H1 (cell line): ENCODE results near the gene LGALS9. TPM values are rescaled to one million over a fixed set of nuclear protein-coding genes. Genes with fewer than 3 reads are reported as not detected.

Experiments
- CTCF ChIA-PET: fragments of 300-600 bp; sonication (Branson Sonifier 250); formaldehyde crosslinking; loops from one replicate; lab custom pipeline; 2021; ENCODE audit not compliant: partially characterized antibody; lab: Charles Lee
- POLR2A ChIA-PET: fragments of 300-600 bp; sonication (Branson Sonifier 250); formaldehyde crosslinking; loops from one replicate; lab custom pipeline; 2021; ENCODE audit warnings: inconsistent platforms; ENCODE audit not compliant: partially characterized antibody; lab: Charles Lee
- DNase-seq, 2 experiments: peaks; one replicate each; pipeline versions ENCODE4 v3.0.0 to v3.0.0-alpha.2; 2010 to 2022; ENCODE audit warnings: low spot score in 2 of 2, low read depth in 1 of 2, mixed read lengths in 1 of 2
- FAIRE-seq: peaks from 2 replicates; lab custom pipeline; 2011; peaks lifted over from hg19 to GRCh38; lab: Jason Lieb, UNC
- H2AFZ ChIP-seq: 2 replicates; pipeline ENCODE4 v1.8.1; 2012; ENCODE audit warnings: low read length, inconsistent platforms
- H2AK5ac ChIP-seq: 2 replicates; pipeline ENCODE4 v1.6.1; 2013; ENCODE audit warnings: low read depth, low read length
- H2BK120ac ChIP-seq: replicated peaks from 2 replicates; pipeline ENCODE3; 2013; ENCODE audit warnings: low read depth, low read length, inconsistent platforms
- H2BK12ac ChIP-seq: 2 replicates; pipeline ENCODE4 v1.6.1; 2013; ENCODE audit warnings: low read depth, low read length
- H2BK15ac ChIP-seq: 2 replicates; pipeline ENCODE4 v1.6.1; 2013; ENCODE audit warnings: low read length
- H2BK20ac ChIP-seq: 2 replicates; pipeline ENCODE4 v1.6.1; 2013; ENCODE audit warnings: low read length
- H2BK5ac ChIP-seq: 2 replicates; pipeline ENCODE4 v1.6.1; 2013; ENCODE audit warnings: low read depth, low read length
- H3K14ac ChIP-seq: 2 replicates; pipeline ENCODE4 v1.6.1; 2013; ENCODE audit warnings: inconsistent platforms; ENCODE audit not compliant: insufficient read length
- H3K18ac ChIP-seq: 2 replicates; pipeline ENCODE4 v1.6.1; 2013; ENCODE audit warnings: low read length; ENCODE audit errors: extremely low read depth
- H3K23ac ChIP-seq: 2 replicates; pipeline ENCODE4 v1.6.1; 2013; ENCODE audit warnings: inconsistent platforms; ENCODE audit not compliant: insufficient read length
- H3K23me2 ChIP-seq: 2 replicates; pipeline ENCODE4 v1.6.1; 2013; ENCODE audit warnings: low read depth, low read length
- H3K27ac ChIP-seq: 2 replicates; pipeline ENCODE4 v1.6.1; 2011; ENCODE audit warnings: low read depth, low read length, inconsistent platforms
- H3K27me3 ChIP-seq, 4 experiments: replicated peaks in 1 of 4; 1 replicate in 1 of 4; 2 replicates in 3 of 4; pipeline versions ENCODE4 v1.6.1 to v1.8.1; 2011 to 2013; ENCODE audit warnings: low read length in 3 of 4, mild to moderate bottlenecking in 3 of 4, inconsistent platforms in 2 of 4, mixed read lengths in 2 of 4, moderate library complexity in 1 of 4; ENCODE audit not compliant: control insufficient read depth in 3 of 4, insufficient read depth in 3 of 4; ENCODE audit errors: extremely low read depth in 1 of 4
- H3K36me3 ChIP-seq, 4 experiments: 2 replicates each; pipeline versions ENCODE4 v1.6.1 to v1.8.1; 2011 to 2013; ENCODE audit warnings: mild to moderate bottlenecking in 4 of 4, low read length in 3 of 4, moderate library complexity in 2 of 4, control low read depth in 1 of 4, inconsistent platforms in 1 of 4; ENCODE audit not compliant: insufficient read depth in 4 of 4, control insufficient read depth in 2 of 4
- H3K4ac ChIP-seq: replicated peaks from 2 replicates; pipeline ENCODE3; 2013; ENCODE audit warnings: low read length, low read depth, mixed read lengths, inconsistent platforms; ENCODE audit not compliant: insufficient read length
- H3K4me1 ChIP-seq, 4 experiments: replicated peaks in 1 of 4; 1 replicate in 1 of 4; 2 replicates in 3 of 4; pipeline versions ENCODE4 v1.6.1 to v1.8.1; 2011 to 2013; ENCODE audit warnings: low read length in 3 of 4, inconsistent platforms in 2 of 4, mixed read lengths in 1 of 4; ENCODE audit not compliant: insufficient read depth in 4 of 4, control insufficient read depth in 3 of 4
- H3K4me2 ChIP-seq, 2 experiments: 2 replicates each; pipeline versions ENCODE4 v1.6.1 to v1.8.1; 2011 to 2013; ENCODE audit warnings: low read depth in 2 of 2, low read length in 2 of 2, control low read depth in 1 of 2, inconsistent platforms in 1 of 2, mild to moderate bottlenecking in 1 of 2; ENCODE audit not compliant: insufficient read depth in 1 of 2
- H3K4me3 ChIP-seq, 4 experiments: fragments of 200-600, 300-600 bp in 1 of 4; sonication (generic), shearing (Covaris generic), sonication (Bioruptor Twin) in 1 of 4; 2 replicates each; pipeline versions ENCODE4 v1.5.1 to v1.8.1; 2011 to 2016; ENCODE audit warnings: low read length in 4 of 4, low read depth in 3 of 4, control low read depth in 2 of 4, inconsistent platforms in 2 of 4, mild to moderate bottlenecking in 2 of 4, mixed read lengths in 1 of 4, moderate library complexity in 1 of 4; ENCODE audit not compliant: insufficient read depth in 2 of 4; ENCODE audit errors: extremely low read depth in 1 of 4
- H3K56ac ChIP-seq: replicated peaks from 2 replicates; pipeline ENCODE3; 2013; ENCODE audit warnings: low read depth, mild to moderate bottlenecking, mixed read lengths, low read length, inconsistent platforms; ENCODE audit not compliant: insufficient read length
- H3K79me1 ChIP-seq: 2 replicates; pipeline ENCODE4 v1.6.1; 2013; ENCODE audit warnings: low read depth, low read length, control low read depth
- H3K79me2 ChIP-seq, 2 experiments: 2 replicates each; pipeline versions ENCODE4 v1.6.1 to v1.8.1; 2012 to 2013; ENCODE audit warnings: low read length in 2 of 2, mild to moderate bottlenecking in 2 of 2, inconsistent platforms in 1 of 2; ENCODE audit not compliant: insufficient read depth in 2 of 2, control insufficient read depth in 1 of 2
- H3K9ac ChIP-seq, 4 experiments: replicated peaks in 1 of 4; 1 replicate in 1 of 4; 2 replicates in 3 of 4; pipeline versions ENCODE4 v1.6.1 to v1.8.1; 2011 to 2013; ENCODE audit warnings: low read depth in 3 of 4, low read length in 3 of 4, control low read depth in 2 of 4, mild to moderate bottlenecking in 2 of 4, moderate library complexity in 2 of 4, inconsistent platforms in 1 of 4; ENCODE audit errors: extremely low read depth in 1 of 4
- H3K9me3 ChIP-seq, 2 experiments: 2 replicates each; pipeline versions ENCODE4 v1.6.1 to v1.8.1; 2012 to 2013; ENCODE audit warnings: mild to moderate bottlenecking in 2 of 2, moderate library complexity in 2 of 2, control low read depth in 1 of 2, inconsistent platforms in 1 of 2, low read depth in 1 of 2, low read length in 1 of 2, mixed read lengths in 1 of 2; ENCODE audit not compliant: insufficient read depth in 2 of 2
- H4K20me1 ChIP-seq, 2 experiments: replicated peaks in 1 of 2; 2 replicates each; pipeline versions ENCODE3 to v1.8.1; 2011 to 2013; ENCODE audit warnings: inconsistent platforms in 2 of 2, low read length in 2 of 2, mild to moderate bottlenecking in 1 of 2; ENCODE audit not compliant: insufficient read depth in 2 of 2, control insufficient read depth in 1 of 2
- H4K5ac ChIP-seq: 2 replicates; pipeline ENCODE4 v1.6.1; 2013; ENCODE audit warnings: low read length, low read depth, mixed read lengths, inconsistent platforms; ENCODE audit not compliant: insufficient read length
- H4K8ac ChIP-seq: 2 replicates; pipeline ENCODE4 v1.8.0; 2013; ENCODE audit warnings: mild to moderate bottlenecking, moderate library complexity, low read length, inconsistent platforms; ENCODE audit not compliant: insufficient read depth; ENCODE audit errors: extremely low read depth
- H4K91ac ChIP-seq: replicated peaks from 2 replicates; pipeline ENCODE3; 2013; ENCODE audit warnings: low read length, mixed read lengths, inconsistent platforms; ENCODE audit not compliant: insufficient read length
- SP2 ChIP-seq: IDR thresholded peaks from 2 replicates; pipeline ENCODE4 v1.6.1; 2012; ENCODE audit warnings: mild to moderate bottlenecking, low read length, inconsistent platforms
- WGBS, 2 experiments: shearing (Covaris generic) in 1 of 2; methylation state at CpG; one replicate each; pipeline versions ENCODE4 v1.1.6 to v1.1.7; 2013 to 2015; ENCODE audit warnings: low lambda C conversion rate in 2 of 2, mixed read lengths in 2 of 2, inconsistent platforms in 1 of 2, low coverage in 1 of 2, missing lambda C conversion rate in 1 of 2; ENCODE audit not compliant: insufficient replicate concordance in 2 of 2, insufficient coverage in 1 of 2, insufficient read length in 1 of 2; ENCODE audit errors: extremely low coverage in 1 of 2, missing lambda C conversion rate in 1 of 2; 5-methylcytosine and 5-hydroxymethylcytosine counted together
- polyA plus RNA-seq, 7 experiments: library from polyadenylated mRNA; depleted of rRNA in 3 of 7; stranded (reverse) in 5 of 7; unstranded in 2 of 7; fragments of >200 nt in 5 of 7; fragments of 200-250 nt in 2 of 7; gene quantifications; 1 replicate in 5 of 7; 2 replicates in 1 of 7; 4 replicates in 1 of 7; pipeline versions ENCODE4 v1.2.1 to v1.2.3, GENCODE V29; 2011 to 2013; ENCODE audit warnings: missing spikeins in 2 of 7, mixed read lengths in 2 of 7
- total RNA-seq: library from RNA; stranded (reverse); fragmentation: NEBNext Ultra II Directional; extraction: Animal tissue kit (Norgen Biotek cat#: 25700); gene quantifications from 2 replicates; pipeline ENCODE4 v1.2.1, GENCODE V29; 2021

Gene LGALS9
- total and polyA plus RNA-seq, 2 of the 8 experiments (the other 6 are each of a cell fraction or from before 2014, with no cell fraction given): 0.95 to 1.7 TPM

DNA sequence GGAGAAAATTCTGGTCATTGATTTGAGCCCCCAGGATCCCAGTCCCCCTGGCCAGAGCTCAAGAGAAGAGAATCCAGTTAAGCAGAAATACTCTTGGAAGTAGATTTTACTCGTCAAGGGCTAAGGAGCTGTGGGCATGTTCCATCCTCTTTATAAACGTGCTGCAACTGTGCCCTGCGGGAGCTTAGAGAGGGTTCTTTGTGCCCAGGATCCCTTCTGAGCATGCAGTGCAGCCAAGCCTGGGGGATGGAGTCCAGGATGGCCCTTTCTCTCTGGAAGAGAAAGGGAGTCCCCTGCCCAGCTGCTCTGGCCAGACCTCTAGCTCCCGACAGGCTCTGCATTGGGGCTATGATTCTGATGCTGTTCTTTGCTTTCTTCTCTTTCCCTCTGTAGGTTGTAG is 9.5 kb upstream of the LGALS9 start:
- no peak overlapping the region for H2BK20ac ChIP-seq
- peaks cover 0 to 2% of the 10 kb centered on the region in 2 experiments for H4K20me1 ChIP-seq
- no peak overlapping the region for H2BK15ac ChIP-seq
- H3K14ac ChIP-seq: no peak overlapping the region
- H4K5ac ChIP-seq: no peak overlapping the region
- no peak overlapping the region for H3K23ac ChIP-seq
- WGBS, 2 experiments: 92% methylated on average over 4 of the region's 4 CpGs; no CpG with 5 or more reads in 1 of the 2 experiments
- H3K4me3 ChIP-seq: no peak overlapping the region
- ChIA-PET POLR2A (no interaction called here), CTCF (interaction anchor here (0.8 to 7.0 kb wide), 8 partner anchors 9 to 166 kb away, joined by 3 to 52 read pairs (median 4); partner anchors contain the start of gene KSR1)
- H3K9me3 ChIP-seq: no peaks in the 10 kb centered on the region
- no peak overlapping the region for H2AFZ ChIP-seq
- H3K4ac ChIP-seq: no peak overlapping the region
- no peak overlapping the region for H2BK12ac ChIP-seq
- no peak overlapping the region for H4K91ac ChIP-seq
- no peak overlapping the region for H2AK5ac ChIP-seq
- H3K27me3 ChIP-seq: no peaks in the 10 kb centered on the region
- H2BK5ac ChIP-seq: no peak overlapping the region
- FAIRE-seq (no peak), DNase-seq (no peak)
- H3K4me1 ChIP-seq: no peaks in the 10 kb centered on the region
- no peak overlapping the region for H3K27ac ChIP-seq
- H3K79me2 ChIP-seq: no peaks in the 10 kb centered on the region
- no peak overlapping the region for H3K56ac ChIP-seq
- H3K79me1 ChIP-seq: no peaks in the 10 kb centered on the region
- no peak overlapping the region for H3K4me2 ChIP-seq
- H3K18ac ChIP-seq: no peak overlapping the region
- no peak overlapping the region for H3K9ac ChIP-seq
- peaks cover 8 to 20% (median 12%) of the 10 kb centered on the region in 4 experiments; a peak in 5 of 8 replicates for H3K36me3 ChIP-seq
- no peaks in the 10 kb centered on the region for H3K23me2 ChIP-seq
- H2BK120ac ChIP-seq: no peak overlapping the region
- no peak overlapping the region for H4K8ac ChIP-seq
- TF ChIP-seq SP2: no peak
